ENCODE measurements around the gene TACO1.
A peak's percentile ranks its signal among the peaks of the same experiment; 100 is the strongest.

Gene TACO1

GRCh38 chr17:63600569-63601438 is at the start of gene TACO1:
Gene TACO1 (plus strand): TSS chr17:63600895. CDS start chr17:63601084, 189 bp downstream.
- DNase-seq (ENCODE audit: low read depth) = peak; percentile 57

GRCh38 chr17:63552211-63552610 is 48.5 kb upstream of the TACO1 start:
- no peak for DNase-seq (ENCODE audit: low read depth)

GRCh38 chr17:63555500-63556156 is 45.1 kb upstream of the TACO1 start:
- DNase-seq (ENCODE audit: low read depth) = no peak

GRCh38 chr17:63557416-63557815 is 43.3 kb upstream of the TACO1 start:
- DNase-seq (ENCODE audit: low read depth) = no peak

- no peak for DNase-seq (ENCODE audit: low read depth)
These were observed 42.3 kb upstream of the TACO1 start for GRCh38 chr17:63558441-63558840.

GRCh38 chr17:63561819-63562218 is 38.9 kb upstream of the TACO1 start:
- no peak for DNase-seq (ENCODE audit: low read depth)

- no peak for DNase-seq (ENCODE audit: low read depth)
These were observed 37.4 kb upstream of the TACO1 start for GRCh38 chr17:63563339-63563738.

GRCh38 chr17:63564562-63564961 is 36.1 kb upstream of the TACO1 start:
- DNase-seq (ENCODE audit: low read depth) = no peak

- no peak for DNase-seq (ENCODE audit: low read depth)
These were observed 33.5 kb upstream of the TACO1 start for GRCh38 chr17:63567229-63567628.

GRCh38 chr17:63568563-63568962 is 32.1 kb upstream of the TACO1 start:
- no peak for DNase-seq (ENCODE audit: low read depth)

GRCh38 chr17:63571632-63572310 is 28.9 kb upstream of the TACO1 start:
- DNase-seq (ENCODE audit: low read depth) = no peak

- DNase-seq (ENCODE audit: low read depth) = no peak
These were observed 27.1 kb upstream of the TACO1 start for GRCh38 chr17:63573634-63574033.

GRCh38 chr17:63578027-63578768 is 22.5 kb upstream of the TACO1 start:
- no peak for DNase-seq (ENCODE audit: low read depth)

GRCh38 chr17:63578769-63579111 is 22.0 kb upstream of the TACO1 start:
- no peak for DNase-seq (ENCODE audit: low read depth)

GRCh38 chr17:63579633-63580032 is 21.1 kb upstream of the TACO1 start:
- DNase-seq (ENCODE audit: low read depth) = no peak

- DNase-seq (ENCODE audit: low read depth) = no peak
These were observed 12.9 kb upstream of the TACO1 start for GRCh38 chr17:63587770-63588169.

GRCh38 chr17:63588797-63589196 is 11.9 kb upstream of the TACO1 start:
- no peak for DNase-seq (ENCODE audit: low read depth)

- no peak for DNase-seq (ENCODE audit: low read depth)
These were observed 11.0 kb upstream of the TACO1 start for GRCh38 chr17:63589646-63590045.

- DNase-seq (ENCODE audit: low read depth) = no peak
These were observed 7.9 kb upstream of the TACO1 start for GRCh38 chr17:63592797-63593196.

GRCh38 chr17:63595132-63595531 is 5.6 kb upstream of the TACO1 start:
- no peak for DNase-seq (ENCODE audit: low read depth)

GRCh38 chr17:63596856-63597586 is 3.7 kb upstream of the TACO1 start:
- no peak for DNase-seq (ENCODE audit: low read depth)

- DNase-seq (ENCODE audit: low read depth) = no peak
These were observed 2.4 kb upstream of the TACO1 start for GRCh38 chr17:63598281-63598680.
